ENCODE measurements around the gene CHI3L2. TPM values are rescaled to one million over a fixed set of nuclear protein-coding genes. Genes with fewer than 3 reads are reported as not detected.

The CHI3L2 gene
- total and polyA plus RNA-seq, 2 experiments from 2014 or later, result 0.68 TPM; not detected in 1

DNA sequence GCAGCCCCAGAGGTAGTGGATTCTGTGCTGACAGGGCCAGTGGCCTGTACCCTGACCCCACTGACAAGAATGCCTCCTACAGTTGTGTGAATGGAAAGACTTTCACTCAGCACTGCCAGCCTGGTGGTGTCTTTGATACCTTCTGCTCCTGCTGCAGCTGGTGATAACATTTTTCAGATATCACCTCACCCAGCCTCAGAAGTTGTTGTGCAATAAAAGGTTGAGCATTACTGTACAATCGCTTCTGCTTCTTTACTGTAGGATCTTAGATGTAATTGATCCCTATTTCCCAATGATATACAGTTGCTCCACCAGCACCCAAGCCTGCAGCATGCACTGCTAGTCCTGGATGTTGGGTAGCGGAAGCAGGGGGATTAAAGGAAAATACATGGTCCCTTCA, 58.4 kb downstream of the CHI3L2 start (continued):
- TF ChIP-seq, protein P1, sequence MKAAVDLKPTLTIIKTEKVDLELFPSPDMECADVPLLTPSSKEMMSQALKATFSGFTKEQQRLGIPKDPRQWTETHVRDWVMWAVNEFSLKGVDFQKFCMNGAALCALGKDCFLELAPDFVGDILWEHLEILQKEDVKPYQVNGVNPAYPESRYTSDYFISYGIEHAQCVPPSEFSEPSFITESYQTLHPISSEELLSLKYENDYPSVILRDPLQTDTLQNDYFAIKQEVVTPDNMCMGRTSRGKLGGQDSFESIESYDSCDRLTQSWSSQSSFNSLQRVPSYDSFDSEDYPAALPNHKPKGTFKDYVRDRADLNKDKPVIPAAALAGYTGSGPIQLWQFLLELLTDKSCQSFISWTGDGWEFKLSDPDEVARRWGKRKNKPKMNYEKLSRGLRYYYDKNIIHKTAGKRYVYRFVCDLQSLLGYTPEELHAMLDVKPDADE (IDR thresholded peaks at IDR 0.05), result no peak
- no peak for TF ChIP-seq POLR2AphosphoS5 (IDR thresholded peaks at IDR 0.05; ENCODE audit: low read depth)
- no peak for TF ChIP-seq ZNF114 (CRISPR knock-in tag; IDR thresholded peaks at IDR 0.05)

DNA sequence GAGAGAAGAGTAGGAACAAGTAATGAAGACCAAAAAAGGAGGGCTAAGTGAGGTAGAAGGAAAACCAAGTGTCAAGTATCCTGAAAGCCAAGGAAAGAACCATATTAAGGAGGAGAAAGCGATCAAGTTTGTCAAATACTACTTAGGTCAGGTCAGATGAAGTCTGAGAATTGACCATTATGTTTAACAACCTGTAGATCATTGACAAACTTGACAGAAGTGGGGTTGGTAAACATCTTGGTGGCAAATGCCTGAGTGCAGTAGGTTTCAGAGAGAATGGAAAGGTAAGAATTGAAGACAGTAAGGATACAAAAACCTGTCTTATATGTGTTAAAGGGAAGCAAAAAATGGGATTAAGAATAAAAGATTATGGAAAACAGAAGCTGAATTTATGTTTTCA, 59.4 kb downstream of the CHI3L2 start:
- no peaks in the 10 kb centered on the region for H3K79me2 ChIP-seq (replicated peaks; ENCODE audit: insufficient read depth)
- Mint-ChIP-seq H3K4me3 (no peak overlapping the region), H3K9me3 (no peaks in the 10 kb centered on the region), H3K27ac (no peak overlapping the region), H3K36me3 (ENCODE audit: low read depth) (no peaks in the 10 kb centered on the region), H3K27me3 (ENCODE audit: insufficient read depth, low read depth, poor library complexity) (no peaks in the 10 kb centered on the region), H3K4me1 (no peaks in the 10 kb centered on the region)
- H2AFZ ChIP-seq, result no peak overlapping the region
- no peak overlapping the region for H3K27ac ChIP-seq (ENCODE audit: low read depth)
- H3K4me3 ChIP-seq, result no peak overlapping the region
- no peaks in the 10 kb centered on the region for H3K27me3 ChIP-seq (ENCODE audit: insufficient read depth)
- TF ChIP-seq, protein P2, sequence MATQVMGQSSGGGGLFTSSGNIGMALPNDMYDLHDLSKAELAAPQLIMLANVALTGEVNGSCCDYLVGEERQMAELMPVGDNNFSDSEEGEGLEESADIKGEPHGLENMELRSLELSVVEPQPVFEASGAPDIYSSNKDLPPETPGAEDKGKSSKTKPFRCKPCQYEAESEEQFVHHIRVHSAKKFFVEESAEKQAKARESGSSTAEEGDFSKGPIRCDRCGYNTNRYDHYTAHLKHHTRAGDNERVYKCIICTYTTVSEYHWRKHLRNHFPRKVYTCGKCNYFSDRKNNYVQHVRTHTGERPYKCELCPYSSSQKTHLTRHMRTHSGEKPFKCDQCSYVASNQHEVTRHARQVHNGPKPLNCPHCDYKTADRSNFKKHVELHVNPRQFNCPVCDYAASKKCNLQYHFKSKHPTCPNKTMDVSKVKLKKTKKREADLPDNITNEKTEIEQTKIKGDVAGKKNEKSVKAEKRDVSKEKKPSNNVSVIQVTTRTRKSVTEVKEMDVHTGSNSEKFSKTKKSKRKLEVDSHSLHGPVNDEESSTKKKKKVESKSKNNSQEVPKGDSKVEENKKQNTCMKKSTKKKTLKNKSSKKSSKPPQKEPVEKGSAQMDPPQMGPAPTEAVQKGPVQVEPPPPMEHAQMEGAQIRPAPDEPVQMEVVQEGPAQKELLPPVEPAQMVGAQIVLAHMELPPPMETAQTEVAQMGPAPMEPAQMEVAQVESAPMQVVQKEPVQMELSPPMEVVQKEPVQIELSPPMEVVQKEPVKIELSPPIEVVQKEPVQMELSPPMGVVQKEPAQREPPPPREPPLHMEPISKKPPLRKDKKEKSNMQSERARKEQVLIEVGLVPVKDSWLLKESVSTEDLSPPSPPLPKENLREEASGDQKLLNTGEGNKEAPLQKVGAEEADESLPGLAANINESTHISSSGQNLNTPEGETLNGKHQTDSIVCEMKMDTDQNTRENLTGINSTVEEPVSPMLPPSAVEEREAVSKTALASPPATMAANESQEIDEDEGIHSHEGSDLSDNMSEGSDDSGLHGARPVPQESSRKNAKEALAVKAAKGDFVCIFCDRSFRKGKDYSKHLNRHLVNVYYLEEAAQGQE (IDR thresholded peaks at IDR 0.05; ENCODE audit: unreplicated experiment), result no peak
- no peaks in the 10 kb centered on the region for H4K20me1 ChIP-seq (replicated peaks; ENCODE audit: insufficient read depth)
- H3K4me2 ChIP-seq, result no peak overlapping the region
- ATAC-seq, result no peak
- no peaks in the 10 kb centered on the region for H3K36me3 ChIP-seq (ENCODE audit: insufficient read depth)
- 0 out of 2 replicates have a peak, but pooled peaks cover 8% of the 10 kb centered on the region for H3K9me2 ChIP-seq (ENCODE audit: insufficient read depth)
- H3F3A ChIP-seq (replicated peaks; ENCODE audit: low read depth), result no peaks in the 10 kb centered on the region
- H3K4me1 ChIP-seq (ENCODE audit: insufficient read depth), result no peaks in the 10 kb centered on the region
- DNase-seq (ENCODE audit: low spot score), result no peak

DNA sequence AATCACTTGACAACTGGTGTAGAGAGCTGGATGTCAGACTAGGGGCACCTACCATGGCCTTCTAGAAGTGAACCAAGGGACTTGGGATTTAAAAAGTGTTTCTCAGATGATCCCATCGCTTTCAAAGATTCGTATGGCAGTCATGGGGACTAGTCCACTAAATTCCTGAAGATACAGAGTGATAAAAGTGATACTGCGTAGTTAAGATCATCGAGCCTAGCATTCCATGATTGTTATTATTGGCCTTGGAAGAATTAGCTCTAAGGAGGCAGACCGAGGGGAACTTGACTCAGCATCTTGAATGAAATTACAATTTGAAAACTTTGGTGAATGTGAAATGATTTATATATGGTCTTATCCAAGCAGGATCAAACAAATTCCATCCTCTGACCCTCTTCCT, 61.9 kb downstream of the CHI3L2 start:
- H3K27ac ChIP-seq (ENCODE audit: low read depth), result no peak overlapping the region
- H3F3A ChIP-seq (replicated peaks; ENCODE audit: low read depth), result no peaks in the 10 kb centered on the region
- Mint-ChIP-seq H3K4me1 (no peaks in the 10 kb centered on the region), H3K9me3 (no peaks in the 10 kb centered on the region), H3K27ac (no peak overlapping the region), H3K27me3 (ENCODE audit: insufficient read depth, low read depth, poor library complexity) (no peaks in the 10 kb centered on the region), H3K36me3 (ENCODE audit: low read depth) (no peaks in the 10 kb centered on the region), H3K4me3 (no peak overlapping the region)
- no peaks in the 10 kb centered on the region for H3K36me3 ChIP-seq (ENCODE audit: insufficient read depth)
- no peak for ATAC-seq
- DNase-seq (ENCODE audit: low spot score), result no peak
- no peak overlapping the region for H3K4me2 ChIP-seq
- H3K79me2 ChIP-seq (replicated peaks; ENCODE audit: insufficient read depth), result no peaks in the 10 kb centered on the region
- no peaks in the 10 kb centered on the region for H3K27me3 ChIP-seq (ENCODE audit: insufficient read depth)
- H3K4me1 ChIP-seq (ENCODE audit: insufficient read depth), result no peaks in the 10 kb centered on the region
- TF ChIP-seq, protein P1 (IDR thresholded peaks at IDR 0.05), result no peak
- no peak for TF ChIP-seq STAT1 (IDR thresholded peaks at IDR 0.05; ENCODE audit: unreplicated experiment)
- TF ChIP-seq POLR2AphosphoS5 (IDR thresholded peaks at IDR 0.05; ENCODE audit: low read depth), result no peak
- TF ChIP-seq, protein P2 (IDR thresholded peaks at IDR 0.05; ENCODE audit: unreplicated experiment), result no peak
- no peak for TF ChIP-seq EZH2phosphoT487 (IDR thresholded peaks at IDR 0.05; ENCODE audit: unreplicated experiment)
- TF ChIP-seq CREB1 (CRISPR knock-in tag; IDR thresholded peaks at IDR 0.05; ENCODE audit: low read depth), result no peak
- H3K9me2 ChIP-seq (ENCODE audit: insufficient read depth), result 0 out of 2 replicates have a peak, but pooled peaks cover 8% of the 10 kb centered on the region
- no peak overlapping the region for H2AFZ ChIP-seq
- H3K4me3 ChIP-seq, result no peak overlapping the region
- H4K20me1 ChIP-seq (replicated peaks; ENCODE audit: insufficient read depth), result no peaks in the 10 kb centered on the region

Data from GM23338 (cell line).